Stimulated activated CD4-positive, alpha-beta T cell treated with anti-CD3 and anti-CD28 coated beads, Interleukin-1b, Interleukin-23, amount 100 ng/mL, for 24 hours (primary cell): ENCODE measurements around the gene ASCC1.

Experiments
- DNase-seq, 4 experiments: peaks; one replicate each; pipeline ENCODE4 v3.0.0-alpha.2; 2020; ENCODE audit warnings: low read depth in 4 of 4, low spot score in 1 of 4

ASCC1 gene

GRCh38 chr10:72215611-72216549, at the start of gene ASCC1, which contains the start of gene ANAPC16:
TSS of gene ASCC1 (minus strand) at chr10:72216276. CDS start at chr10:72213298, 2,978 bp downstream.
TSS of gene ANAPC16 (plus strand) at chr10:72216012. CDS start at chr10:72223915, 7,903 bp downstream.
- DNase-seq = peak; percentile 85 to 94 (median 89)

GRCh38 chr10:72265508-72265907, 49.4 kb upstream of the ASCC1 start:
- DNase-seq = no peak

GRCh38 chr10:72264536-72264935, 48.5 kb upstream of the ASCC1 start:
- DNase-seq = no peak

GRCh38 chr10:72263613-72264241, 47.7 kb upstream of the ASCC1 start:
- DNase-seq = no peak

GRCh38 chr10:72261784-72262404, 45.8 kb upstream of the ASCC1 start:
- DNase-seq = no peak

GRCh38 chr10:72260976-72261783, 45.1 kb upstream of the ASCC1 start:
- DNase-seq = peak in 2 of 4 experiments; percentile 30 to 46

- peak in 3 of 4 experiments; percentile 71 to 91 (median 72) for DNase-seq
Measured at GRCh38 chr10:72260239-72260975, 44.3 kb upstream of the ASCC1 start.

GRCh38 chr10:72259491-72260238, 43.6 kb upstream of the ASCC1 start:
- DNase-seq = no peak

GRCh38 chr10:72258617-72259016, 42.5 kb upstream of the ASCC1 start:
- no peak for DNase-seq

- DNase-seq = no peak
Measured at GRCh38 chr10:72257051-72257892, 41.2 kb upstream of the ASCC1 start.

GRCh38 chr10:72255977-72256729, 40.1 kb upstream of the ASCC1 start:
- DNase-seq = no peak

GRCh38 chr10:72254813-72255568, 38.9 kb upstream of the ASCC1 start:
- no peak for DNase-seq

- DNase-seq = no peak
Measured at GRCh38 chr10:72253578-72253977, 37.5 kb upstream of the ASCC1 start.

GRCh38 chr10:72252972-72253371, 36.9 kb upstream of the ASCC1 start:
- DNase-seq = no peak

- no peak for DNase-seq
Measured at GRCh38 chr10:72251635-72252034, 35.6 kb upstream of the ASCC1 start.

GRCh38 chr10:72250666-72251065, 34.6 kb upstream of the ASCC1 start:
- no peak for DNase-seq
